Mesendoderm (in vitro differentiated cells): ENCODE measurements around the gene HSPA8.
A peak's percentile ranks its signal among the peaks of the same experiment; 100 is the strongest.

Experiments
- DNase-seq: peaks from one replicate; pipeline ENCODE4 v3.0.0; 2013
- H2AK5ac ChIP-seq: 2 replicates; pipeline ENCODE4 v1.6.1; 2013; ENCODE audit warnings: low read length, inconsistent platforms
- H2BK120ac ChIP-seq: 2 replicates; pipeline ENCODE4 v1.6.1; 2013; ENCODE audit warnings: low read depth, mild to moderate bottlenecking, low read length, moderate library complexity, mixed read lengths
- H2BK15ac ChIP-seq: replicated peaks from 2 replicates; pipeline ENCODE4 v1.6.1; 2013; ENCODE audit warnings: low read depth, mild to moderate bottlenecking, moderate library complexity
- H2BK5ac ChIP-seq: 2 replicates; pipeline ENCODE4 v1.6.1; 2013; ENCODE audit warnings: low read length, inconsistent platforms
- H3K18ac ChIP-seq: 2 replicates; pipeline ENCODE4 v1.6.1; 2013; ENCODE audit warnings: mild to moderate bottlenecking, low read length, mixed read lengths
- H3K23ac ChIP-seq: one replicate; pipeline ENCODE4 v1.6.1; 2013; ENCODE audit warnings: low read length
- H3K27ac ChIP-seq: 2 replicates; pipeline ENCODE4 v1.5.1; 2013; ENCODE audit warnings: low read depth, mild to moderate bottlenecking, inconsistent platforms, low read length, moderate library complexity
- H3K27me3 ChIP-seq: 2 replicates; pipeline ENCODE4 v1.6.1; 2013; ENCODE audit warnings: low read length, control low read depth, mild to moderate bottlenecking, inconsistent platforms; ENCODE audit not compliant: insufficient read depth, poor library complexity
- H3K36me3 ChIP-seq: 2 replicates; pipeline ENCODE4 v1.6.1; 2013; ENCODE audit warnings: low read length, inconsistent platforms; ENCODE audit not compliant: control insufficient read depth, insufficient read depth
- H3K4ac ChIP-seq: one replicate; pipeline ENCODE4 v1.6.1; 2013; ENCODE audit warnings: low read depth, mild to moderate bottlenecking, low read length, moderate library complexity
- H3K4me1 ChIP-seq: 2 replicates; pipeline ENCODE4 v1.6.1; 2013; ENCODE audit warnings: low read depth, low read length, inconsistent platforms; ENCODE audit not compliant: control insufficient read depth
- H3K4me2 ChIP-seq: 2 replicates; pipeline ENCODE4 v1.6.1; 2013; ENCODE audit warnings: low read length
- H3K4me3 ChIP-seq: 2 replicates; pipeline ENCODE4 v1.5.1; 2013; ENCODE audit warnings: mild to moderate bottlenecking, low read length
- H3K56ac ChIP-seq: one replicate; pipeline ENCODE4 v1.6.1; 2013; ENCODE audit warnings: low read length
- H3K79me1 ChIP-seq: 2 replicates; pipeline ENCODE4 v1.6.1; 2013; ENCODE audit warnings: low read length, inconsistent platforms
- H3K79me2 ChIP-seq: 2 replicates; pipeline ENCODE4 v1.6.1; 2013; ENCODE audit warnings: mild to moderate bottlenecking, low read length; ENCODE audit not compliant: control insufficient read depth, insufficient read depth
- H3K9ac ChIP-seq: 2 replicates; pipeline ENCODE4 v1.6.1; 2013; ENCODE audit warnings: low read length, inconsistent platforms
- H4K5ac ChIP-seq: one replicate; pipeline ENCODE4 v1.6.1; 2013; ENCODE audit warnings: low read length
- H4K8ac ChIP-seq: one replicate; pipeline ENCODE4 v1.6.1; 2013; ENCODE audit warnings: low read depth, mild to moderate bottlenecking, control low read depth, low read length, moderate library complexity
- WGBS: extraction: QIAGEN DNeasy Blood & Tissue Kit; methylation state at CpG from one replicate; pipeline ENCODE4 v1.1.7; 2013; ENCODE audit warnings: low lambda C conversion rate, missing lambda C conversion rate; ENCODE audit not compliant: insufficient coverage; ENCODE audit errors: extremely low coverage; 5-methylcytosine and 5-hydroxymethylcytosine counted together

Gene HSPA8

GRCh38 chr11:123103326-123103980 lies 41.5 kb upstream of the HSPA8 start:
- H4K5ac ChIP-seq = no peak overlapping the region
- no peak overlapping the region for H3K4me2 ChIP-seq
- no peak overlapping the region for H2AK5ac ChIP-seq
- no peak overlapping the region for H3K27ac ChIP-seq
- H3K23ac ChIP-seq = no peak overlapping the region
- no peak overlapping the region for H3K9ac ChIP-seq
- peaks cover 4% of the 10 kb centered on the region for H3K4me1 ChIP-seq
- H3K27me3 ChIP-seq = no peaks in the 10 kb centered on the region
- no peak overlapping the region for H2BK5ac ChIP-seq
- no peak overlapping the region for H2BK15ac ChIP-seq
- no peaks in the 10 kb centered on the region for H3K79me2 ChIP-seq
- no peaks in the 10 kb centered on the region for H3K36me3 ChIP-seq
- H3K79me1 ChIP-seq = peaks cover 3% of the 10 kb centered on the region
- no peak overlapping the region for H4K8ac ChIP-seq
- no peak overlapping the region for H2BK120ac ChIP-seq
- DNase-seq = peak; percentile 78
- no peak overlapping the region for H3K4ac ChIP-seq
- H3K18ac ChIP-seq = no peak overlapping the region
- no peak overlapping the region for H3K56ac ChIP-seq
- no CpG with 5 or more reads among the region's 8 CpGs for WGBS
- H3K4me3 ChIP-seq = no peak overlapping the region

- H3K4me1 ChIP-seq = peaks cover 2% of the 10 kb centered on the region
- H3K36me3 ChIP-seq = no peaks in the 10 kb centered on the region
- no peak overlapping the region for H3K4me3 ChIP-seq
- H3K27ac ChIP-seq = no peak overlapping the region
- no peaks in the 10 kb centered on the region for H3K79me2 ChIP-seq
- H2BK120ac ChIP-seq = no peak overlapping the region
- H3K18ac ChIP-seq = no peak overlapping the region
- no peak overlapping the region for H3K4me2 ChIP-seq
- no peaks in the 10 kb centered on the region for H3K27me3 ChIP-seq
- H3K56ac ChIP-seq = no peak overlapping the region
- no peak overlapping the region for H4K8ac ChIP-seq
- H2BK15ac ChIP-seq = no peak overlapping the region
- H3K4ac ChIP-seq = no peak overlapping the region
- no peak overlapping the region for H2AK5ac ChIP-seq
- H2BK5ac ChIP-seq = no peak overlapping the region
- no peaks in the 10 kb centered on the region for H3K79me1 ChIP-seq
- no peak overlapping the region for H3K9ac ChIP-seq
- H4K5ac ChIP-seq = no peak overlapping the region
- no CpG with 5 or more reads among the region's 7 CpGs for WGBS
- no peak overlapping the region for H3K23ac ChIP-seq
- DNase-seq = no peak
Observed at GRCh38 chr11:123100379-123101085, 38.6 kb upstream of the HSPA8 start.

- DNase-seq = no peak
- no peaks in the 10 kb centered on the region for H3K36me3 ChIP-seq
- WGBS = no CpG with 5 or more reads among the region's 3 CpGs
Observed at GRCh38 chr11:123098990-123099389, 37.1 kb upstream of the HSPA8 start.

GRCh38 chr11:123093739-123094138 lies 31.8 kb upstream of the HSPA8 start:
- H3K27ac ChIP-seq = no peak overlapping the region
- H2AK5ac ChIP-seq = no peak overlapping the region
- H4K5ac ChIP-seq = no peak overlapping the region
- no peaks in the 10 kb centered on the region for H3K4me1 ChIP-seq
- no peak overlapping the region for H3K23ac ChIP-seq
- H3K9ac ChIP-seq = no peak overlapping the region
- H3K56ac ChIP-seq = no peak overlapping the region
- no peak for DNase-seq
- H2BK5ac ChIP-seq = no peak overlapping the region
- no peak overlapping the region for H2BK120ac ChIP-seq
- no peak overlapping the region for H3K18ac ChIP-seq
- no peaks in the 10 kb centered on the region for H3K79me2 ChIP-seq
- H2BK15ac ChIP-seq = no peak overlapping the region
- no peak overlapping the region for H3K4me2 ChIP-seq
- WGBS = no CpG with 5 or more reads among the region's 3 CpGs
- no peak overlapping the region for H3K4me3 ChIP-seq
- no peak overlapping the region for H3K4ac ChIP-seq
- H4K8ac ChIP-seq = no peak overlapping the region
- no peaks in the 10 kb centered on the region for H3K36me3 ChIP-seq
- H3K79me1 ChIP-seq = no peaks in the 10 kb centered on the region
- no peaks in the 10 kb centered on the region for H3K27me3 ChIP-seq

More at GRCh38 chr11:123098990-123099389, 37.1 kb upstream of the HSPA8 start:
- Histone ChIP-seq H3K27me3 (no peaks in the 10 kb centered on the region), H2BK120ac (no peak overlapping the region), H3K79me2 (no peaks in the 10 kb centered on the region), H3K23ac (no peak overlapping the region), H3K4me2 (no peak overlapping the region), H3K4me1 (peaks cover 2% of the 10 kb centered on the region), H3K9ac (no peak overlapping the region), H2AK5ac (no peak overlapping the region), H3K27ac (no peak overlapping the region), H3K4ac (no peak overlapping the region), H2BK15ac (no peak overlapping the region), H4K8ac (no peak overlapping the region), H4K5ac (no peak overlapping the region), H3K79me1 (no peaks in the 10 kb centered on the region), H3K18ac (no peak overlapping the region), H3K4me3 (no peak overlapping the region), H3K56ac (no peak overlapping the region), H2BK5ac (no peak overlapping the region)

- H3K4ac ChIP-seq = no peak overlapping the region
- H2AK5ac ChIP-seq = no peak overlapping the region
- no peak for DNase-seq
- H3K27me3 ChIP-seq = no peaks in the 10 kb centered on the region
- no peak overlapping the region for H3K18ac ChIP-seq
- no peak overlapping the region for H3K4me3 ChIP-seq
- H3K9ac ChIP-seq = no peak overlapping the region
- H4K8ac ChIP-seq = no peak overlapping the region
- H3K79me2 ChIP-seq = no peaks in the 10 kb centered on the region
- no peak overlapping the region for H3K23ac ChIP-seq
- H2BK5ac ChIP-seq = no peak overlapping the region
- H3K56ac ChIP-seq = no peak overlapping the region
- H3K79me1 ChIP-seq = no peaks in the 10 kb centered on the region
- no peak overlapping the region for H4K5ac ChIP-seq
- no peaks in the 10 kb centered on the region for H3K4me1 ChIP-seq
- no peak overlapping the region for H3K27ac ChIP-seq
- H3K4me2 ChIP-seq = no peak overlapping the region
- H2BK15ac ChIP-seq = no peak overlapping the region
- no peak overlapping the region for H2BK120ac ChIP-seq
- no CpG with 5 or more reads among the region's 6 CpGs for WGBS
- no peaks in the 10 kb centered on the region for H3K36me3 ChIP-seq
Observed at GRCh38 chr11:123091506-123091905, 29.6 kb upstream of the HSPA8 start.
